ENCODE data around the gene FBXL20. TPM values are rescaled to one million over a fixed set of nuclear protein-coding genes. Genes with fewer than 3 reads are reported as not detected.

The FBXL20 gene
- total RNA-seq, 1 donor from 2014 or later = 18.3 TPM

GRCh38 chr17:39399791-39400190 is 1.6 kb downstream of the FBXL20 start:
- Histone ChIP-seq H3K79me2 (ENCODE audit: insufficient read depth, low read length) (peaks cover 49% of the 10 kb centered on the region), H4K20me1 (ENCODE audit: insufficient read depth, low read length) (peaks cover 27% of the 10 kb centered on the region), H3K9ac (ENCODE audit: low read length) (peak overlapping the region; percentile 94)

GRCh38 chr17:39393736-39394135 is 7.7 kb downstream of the FBXL20 start:
- DNase-seq (ENCODE audit: low read depth) = peak; percentile 12
- no peak overlapping the region for H2AFZ ChIP-seq (ENCODE audit: low read depth, low read length)
- no peak for TF ChIP-seq EZH2 (IDR thresholded peaks at IDR 0.05; ENCODE audit: insufficient read depth, low read length)
- no peak for TF ChIP-seq CTCF (IDR thresholded peaks at IDR 0.05; ENCODE audit: insufficient read depth, low read depth, low read length)
- Mint-ChIP-seq H3K4me3 (ENCODE audit: unreplicated experiment) (no peak overlapping the region), H3K36me3 (ENCODE audit: low read depth, unreplicated experiment) (no peaks in the 10 kb centered on the region), H3K4me1 (ENCODE audit: low read depth, unreplicated experiment) (no peaks in the 10 kb centered on the region), H3K27ac (ENCODE audit: unreplicated experiment) (no peak overlapping the region), H3K27me3 (ENCODE audit: low read depth, unreplicated experiment) (no peaks in the 10 kb centered on the region), H3K9me3 (ENCODE audit: unreplicated experiment) (no peaks in the 10 kb centered on the region)
- H3K4me3 ChIP-seq (ENCODE audit: insufficient read depth, low read depth, low read length) = no peak overlapping the region
- no peak overlapping the region for H3K9ac ChIP-seq (ENCODE audit: low read length)
- no peaks in the 10 kb centered on the region for H3K4me1 ChIP-seq (ENCODE audit: insufficient read depth, low read length)
- peaks cover 27% of the 10 kb centered on the region for H3K79me2 ChIP-seq (ENCODE audit: insufficient read depth, low read length)
- no peak overlapping the region for H3K4me2 ChIP-seq (ENCODE audit: low read length)
- no peak for FAIRE-seq
- H4K20me1 ChIP-seq (ENCODE audit: insufficient read depth, low read length) = peaks cover 35% of the 10 kb centered on the region
- no peaks in the 10 kb centered on the region for H3K27me3 ChIP-seq (ENCODE audit: insufficient read depth, low read length)
- H3K36me3 ChIP-seq (ENCODE audit: insufficient read depth, low read length) = no peaks in the 10 kb centered on the region
- H3K9me3 ChIP-seq (ENCODE audit: insufficient read depth, low read depth, low read length) = no peaks in the 10 kb centered on the region
- H3K27ac ChIP-seq (ENCODE audit: low read depth, low read length) = no peak overlapping the region

More at GRCh38 chr17:39399791-39400190, 1.6 kb downstream of the FBXL20 start:
- Histone ChIP-seq H2AFZ (ENCODE audit: low read depth, low read length) (no peak overlapping the region), H3K27me3 (ENCODE audit: insufficient read depth, low read length) (no peaks in the 10 kb centered on the region), H3K27ac (ENCODE audit: low read depth, low read length) (no peak overlapping the region), H3K4me2 (ENCODE audit: low read length) (peak overlapping the region; percentile 84), H3K36me3 (ENCODE audit: insufficient read depth, low read length) (no peaks in the 10 kb centered on the region), H3K4me1 (ENCODE audit: insufficient read depth, low read length) (peaks cover 17% of the 10 kb centered on the region), H3K9me3 (ENCODE audit: insufficient read depth, low read depth, low read length) (no peaks in the 10 kb centered on the region), H3K4me3 (ENCODE audit: insufficient read depth, low read depth, low read length) (no peak overlapping the region)
- DNase-seq (ENCODE audit: low read depth) (no peak), FAIRE-seq (no peak)
- TF ChIP-seq CTCF (IDR thresholded peaks at IDR 0.05; ENCODE audit: insufficient read depth, low read depth, low read length) (no peak), EZH2 (IDR thresholded peaks at IDR 0.05; ENCODE audit: insufficient read depth, low read length) (no peak)
- H3K9me3 Mint-ChIP-seq (ENCODE audit: unreplicated experiment) = no peaks in the 10 kb centered on the region
- no peaks in the 10 kb centered on the region for H3K27me3 Mint-ChIP-seq (ENCODE audit: low read depth, unreplicated experiment)
- H3K4me3 Mint-ChIP-seq (ENCODE audit: unreplicated experiment) = peak overlapping the region; percentile 93
- H3K36me3 Mint-ChIP-seq (ENCODE audit: low read depth, unreplicated experiment) = no peaks in the 10 kb centered on the region
- H3K27ac Mint-ChIP-seq (ENCODE audit: unreplicated experiment) = no peak overlapping the region
- peaks cover 14% of the 10 kb centered on the region for H3K4me1 Mint-ChIP-seq (ENCODE audit: low read depth, unreplicated experiment)

- no peak overlapping the region for H2AFZ ChIP-seq (ENCODE audit: low read depth, low read length)
- Mint-ChIP-seq H3K9me3 (ENCODE audit: unreplicated experiment) (no peaks in the 10 kb centered on the region), H3K4me3 (ENCODE audit: unreplicated experiment) (no peak overlapping the region), H3K27me3 (ENCODE audit: low read depth, unreplicated experiment) (no peaks in the 10 kb centered on the region), H3K36me3 (ENCODE audit: low read depth, unreplicated experiment) (no peaks in the 10 kb centered on the region), H3K4me1 (ENCODE audit: low read depth, unreplicated experiment) (no peaks in the 10 kb centered on the region), H3K27ac (ENCODE audit: unreplicated experiment) (no peak overlapping the region)
- H3K79me2 ChIP-seq (ENCODE audit: insufficient read depth, low read length) = peaks cover 8% of the 10 kb centered on the region
- no peak overlapping the region for H3K4me2 ChIP-seq (ENCODE audit: low read length)
- H3K36me3 ChIP-seq (ENCODE audit: insufficient read depth, low read length) = no peaks in the 10 kb centered on the region
- no peak for DNase-seq (ENCODE audit: low read depth)
- no peak overlapping the region for H3K9ac ChIP-seq (ENCODE audit: low read length)
- H3K9me3 ChIP-seq (ENCODE audit: insufficient read depth, low read depth, low read length) = no peaks in the 10 kb centered on the region
- TF ChIP-seq EZH2 (IDR thresholded peaks at IDR 0.05; ENCODE audit: insufficient read depth, low read length) (no peak), CTCF (IDR thresholded peaks at IDR 0.05; ENCODE audit: insufficient read depth, low read depth, low read length) (no peak)
- H3K4me1 ChIP-seq (ENCODE audit: insufficient read depth, low read length) = no peaks in the 10 kb centered on the region
- no peak for FAIRE-seq
- no peaks in the 10 kb centered on the region for H3K27me3 ChIP-seq (ENCODE audit: insufficient read depth, low read length)
- H3K27ac ChIP-seq (ENCODE audit: low read depth, low read length) = no peak overlapping the region
- peaks cover 27% of the 10 kb centered on the region for H4K20me1 ChIP-seq (ENCODE audit: insufficient read depth, low read length)
- no peak overlapping the region for H3K4me3 ChIP-seq (ENCODE audit: insufficient read depth, low read depth, low read length)
Observed at GRCh38 chr17:39391448-39391847, 10.0 kb downstream of the FBXL20 start.

All from astrocyte (in vitro differentiated cells and primary cell).